Liver (tissue), 9 donors: ENCODE results near the gene C9orf153. TPM values are rescaled to one million over a fixed set of nuclear protein-coding genes. Genes with fewer than 3 reads are reported as not detected.

Experiments used
- DNase-seq: peaks from one replicate; pipeline ENCODE4 v3.0.0-alpha.2; 2017; ENCODE audit warnings: low spot score
- H3K27ac ChIP-seq, 2 donors: one replicate each; pipeline ENCODE4 v1.7.0; 2013; ENCODE audit warnings: inconsistent platforms in 2 of 2, low read length in 2 of 2, control low read depth in 1 of 2, low read depth in 1 of 2, mild to moderate bottlenecking in 1 of 2
- H3K27me3 ChIP-seq, 4 donors: one replicate each; pipeline versions ENCODE4 v1.6.1 to v1.7.0; 2013; ENCODE audit warnings: low read length in 3 of 4, inconsistent platforms in 1 of 4, mild to moderate bottlenecking in 1 of 4, moderate library complexity in 1 of 4; ENCODE audit not compliant: control insufficient read depth in 4 of 4, insufficient read depth in 4 of 4
- H3K36me3 ChIP-seq, 4 donors: one replicate each; pipeline versions ENCODE4 v1.6.1 to v1.7.0; 2013; ENCODE audit warnings: low read length in 3 of 4, mild to moderate bottlenecking in 3 of 4, low read depth in 1 of 4, moderate library complexity in 1 of 4; ENCODE audit not compliant: control insufficient read depth in 4 of 4, insufficient read depth in 3 of 4
- H3K4me1 ChIP-seq, 4 donors: one replicate each; pipeline versions ENCODE4 v1.6.1 to v1.7.0; 2013; ENCODE audit warnings: low read length in 3 of 4, mild to moderate bottlenecking in 3 of 4, moderate library complexity in 1 of 4; ENCODE audit not compliant: control insufficient read depth in 4 of 4, insufficient read depth in 4 of 4
- H3K4me3 ChIP-seq, 3 donors: one replicate each; pipeline versions ENCODE4 v1.6.1 to v1.7.0; 2013; ENCODE audit warnings: low read length in 3 of 3, control low read depth in 1 of 3, low read depth in 1 of 3, mild to moderate bottlenecking in 1 of 3
- H3K9ac ChIP-seq, 2 donors: one replicate each; pipeline ENCODE4 v1.7.0; 2013; ENCODE audit warnings: low read length in 2 of 2, mild to moderate bottlenecking in 2 of 2, moderate library complexity in 2 of 2, control low read depth in 1 of 2, low read depth in 1 of 2
- H3K9me3 ChIP-seq, 4 donors: one replicate each; pipeline versions ENCODE4 v1.6.1 to v1.7.0; 2013; ENCODE audit warnings: low read length in 3 of 4; ENCODE audit not compliant: control insufficient read depth in 4 of 4
- EGR1 ChIP-seq, 2 donors: IDR thresholded peaks; 2 replicates each; pipeline ENCODE4 v1.6.1; 2016 to 2018; ENCODE audit warnings: antibody characterized with exemption in 2 of 2, low read depth in 2 of 2
- FOXA1 ChIP-seq: IDR thresholded peaks from 2 replicates; pipeline ENCODE4 v1.6.1; 2016; ENCODE audit warnings: antibody characterized with exemption
- FOXA2 ChIP-seq: IDR thresholded peaks from 2 replicates; pipeline ENCODE4 v1.6.1; 2016; ENCODE audit warnings: antibody characterized with exemption
- GABPA ChIP-seq, 2 donors: IDR thresholded peaks in 1 of 2; conservative IDR thresholded peaks in 1 of 2; 2 replicates each; pipeline ENCODE4 v1.6.1; 2016; ENCODE audit warnings: antibody characterized with exemption in 2 of 2, mild to moderate bottlenecking in 1 of 2, moderate library complexity in 1 of 2
- HNF4A ChIP-seq, 2 donors: conservative IDR thresholded peaks; 2 replicates each; pipeline ENCODE4 v1.6.1; 2016; ENCODE audit warnings: antibody characterized with exemption in 2 of 2, mild to moderate bottlenecking in 2 of 2
- HNF4G ChIP-seq: IDR thresholded peaks from 2 replicates; pipeline ENCODE4 v1.6.1; 2016; ENCODE audit warnings: antibody characterized with exemption
- JUND ChIP-seq, 2 donors: IDR thresholded peaks; 2 replicates each; pipeline ENCODE4 v1.6.1; 2016; ENCODE audit warnings: antibody characterized with exemption in 2 of 2
- NR2F2 ChIP-seq: IDR thresholded peaks from 2 replicates; pipeline ENCODE4 v1.6.1; 2016; ENCODE audit warnings: antibody characterized with exemption
- RAD21 ChIP-seq, 2 donors: IDR thresholded peaks; 2 replicates each; pipeline ENCODE4 v1.6.1; 2016; ENCODE audit warnings: antibody characterized with exemption in 2 of 2, mild to moderate bottlenecking in 2 of 2
- RXRA ChIP-seq, 2 donors: IDR thresholded peaks; 2 replicates each; pipeline ENCODE4 v1.6.1; 2017 to 2018; ENCODE audit warnings: antibody characterized with exemption in 2 of 2, mild to moderate bottlenecking in 1 of 2
- SP1 ChIP-seq: IDR thresholded peaks from 2 replicates; pipeline ENCODE4 v1.6.1; 2018; ENCODE audit warnings: antibody characterized with exemption, mild to moderate bottlenecking
- TAF1 ChIP-seq: conservative IDR thresholded peaks from 2 replicates; pipeline ENCODE4 v1.6.1; 2016; ENCODE audit warnings: antibody characterized with exemption, mild to moderate bottlenecking
- YY1 ChIP-seq: IDR thresholded peaks from 2 replicates; pipeline ENCODE4 v1.6.1; 2016; ENCODE audit warnings: antibody characterized with exemption, mild to moderate bottlenecking
- WGBS: extraction: QIAGEN DNeasy Blood & Tissue Kit; methylation state at CpG from one replicate; pipeline ENCODE4 v1.1.7; 2013; 5-methylcytosine and 5-hydroxymethylcytosine counted together
- polyA plus RNA-seq, 2 donors: library from polyadenylated mRNA; stranded (reverse) in 1 of 2; unstranded in 1 of 2; fragments of 200-250 nt in 1 of 2; fragments of >200 nt in 1 of 2; fragmentation: Nextera tagmentation in 1 of 2; extraction: Ambion mirVana in 1 of 2; gene quantifications; one replicate each; pipeline versions ENCODE4 v1.2.1 to v1.2.3, GENCODE V29; 2013 to 2015
- total RNA-seq, 2 donors: library from RNA; depleted of rRNA; stranded (reverse); fragments of >200 nt; gene quantifications; one replicate each; pipeline ENCODE4 v1.2.3, GENCODE V29; 2014
- TF ChIP-seq, protein P1 (sequence below): IDR thresholded peaks from 2 replicates; pipeline ENCODE4 v1.6.1; 2016; ENCODE audit warnings: antibody characterized with exemption, mild to moderate bottlenecking
- TF ChIP-seq, protein P2 (sequence below): fragments of 150-350 bp; IDR thresholded peaks from 2 replicates; pipeline ENCODE4 v1.5.1; 2017; ENCODE audit warnings: improper control_type of control experiment, low read depth, low read length; ENCODE audit not compliant: missing input control
- TF ChIP-seq, protein P3 (sequence below): IDR thresholded peaks from 2 replicates; pipeline ENCODE4 v1.6.1; 2016; ENCODE audit warnings: antibody characterized with exemption
- TF ChIP-seq, protein P4 (sequence below): IDR thresholded peaks from 2 replicates; pipeline ENCODE4 v1.6.1; 2016; ENCODE audit warnings: antibody characterized with exemption
- TF ChIP-seq, protein P5 (sequence below): IDR thresholded peaks from 2 replicates; pipeline ENCODE4 v1.6.1; 2016; ENCODE audit warnings: antibody characterized with exemption
- donor health status: healthy.
- donor health status: healthy.
- donor health status: healthy.
- donor health status: healthy.
- donor health status: healthy.

Gene C9orf153
- total and polyA plus RNA-seq, 4 donors: 0.07 to 0.67 (median 0.34) TPM

DNA sequence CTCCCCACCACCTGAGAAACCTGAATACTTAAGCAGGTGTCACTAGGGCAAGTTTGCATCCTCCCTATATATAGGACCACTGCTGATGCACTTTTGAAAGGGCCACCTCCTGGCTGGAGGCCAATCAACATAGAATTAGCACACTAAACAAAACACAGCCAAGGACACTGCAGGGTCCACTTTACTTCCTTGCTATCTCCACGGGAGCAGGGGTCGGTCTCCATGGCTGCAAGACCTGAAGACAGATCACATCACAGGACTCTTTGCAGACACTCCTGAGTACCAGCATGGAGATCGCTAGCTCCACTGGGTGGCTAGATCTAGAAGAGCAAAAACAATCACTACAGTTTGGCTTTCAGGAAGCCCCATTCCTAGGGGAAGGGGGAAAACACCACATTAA is 72.3 kb downstream of the C9orf153 start:
- no peak for DNase-seq
- Histone ChIP-seq H3K9ac (no peak overlapping the region), H3K27ac (no peak overlapping the region), H3K4me3 (no peak overlapping the region), H3K4me1 (no peaks in the 10 kb centered on the region), H3K9me3 (peaks cover 0 to 3% (median 0%) of the 10 kb centered on the region in 4 donors), H3K27me3 (no peaks in the 10 kb centered on the region), H3K36me3 (no peaks in the 10 kb centered on the region)
- 37% methylated on average over 3 of the region's 3 CpGs for WGBS
- TF ChIP-seq, protein P1, sequence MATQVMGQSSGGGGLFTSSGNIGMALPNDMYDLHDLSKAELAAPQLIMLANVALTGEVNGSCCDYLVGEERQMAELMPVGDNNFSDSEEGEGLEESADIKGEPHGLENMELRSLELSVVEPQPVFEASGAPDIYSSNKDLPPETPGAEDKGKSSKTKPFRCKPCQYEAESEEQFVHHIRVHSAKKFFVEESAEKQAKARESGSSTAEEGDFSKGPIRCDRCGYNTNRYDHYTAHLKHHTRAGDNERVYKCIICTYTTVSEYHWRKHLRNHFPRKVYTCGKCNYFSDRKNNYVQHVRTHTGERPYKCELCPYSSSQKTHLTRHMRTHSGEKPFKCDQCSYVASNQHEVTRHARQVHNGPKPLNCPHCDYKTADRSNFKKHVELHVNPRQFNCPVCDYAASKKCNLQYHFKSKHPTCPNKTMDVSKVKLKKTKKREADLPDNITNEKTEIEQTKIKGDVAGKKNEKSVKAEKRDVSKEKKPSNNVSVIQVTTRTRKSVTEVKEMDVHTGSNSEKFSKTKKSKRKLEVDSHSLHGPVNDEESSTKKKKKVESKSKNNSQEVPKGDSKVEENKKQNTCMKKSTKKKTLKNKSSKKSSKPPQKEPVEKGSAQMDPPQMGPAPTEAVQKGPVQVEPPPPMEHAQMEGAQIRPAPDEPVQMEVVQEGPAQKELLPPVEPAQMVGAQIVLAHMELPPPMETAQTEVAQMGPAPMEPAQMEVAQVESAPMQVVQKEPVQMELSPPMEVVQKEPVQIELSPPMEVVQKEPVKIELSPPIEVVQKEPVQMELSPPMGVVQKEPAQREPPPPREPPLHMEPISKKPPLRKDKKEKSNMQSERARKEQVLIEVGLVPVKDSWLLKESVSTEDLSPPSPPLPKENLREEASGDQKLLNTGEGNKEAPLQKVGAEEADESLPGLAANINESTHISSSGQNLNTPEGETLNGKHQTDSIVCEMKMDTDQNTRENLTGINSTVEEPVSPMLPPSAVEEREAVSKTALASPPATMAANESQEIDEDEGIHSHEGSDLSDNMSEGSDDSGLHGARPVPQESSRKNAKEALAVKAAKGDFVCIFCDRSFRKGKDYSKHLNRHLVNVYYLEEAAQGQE: no peak
- TF ChIP-seq RXRA (IDR thresholded peaks at IDR 0.05) (no peak), FOXA1 (no peak), TAF1 (no peak), RAD21 (IDR thresholded peaks at IDR 0.05) (no peak), GABPA (IDR thresholded peaks at IDR 0.05 in 1 of 2, conservative IDR thresholded peaks at IDR 0.05 in 1 of 2) (no peak), JUND (IDR thresholded peaks at IDR 0.05) (no peak), SP1 (no peak), EGR1 (IDR thresholded peaks at IDR 0.05; ENCODE audit: low read depth in 2 of 2) (no peak), NR2F2 (no peak), HNF4G (no peak), FOXA2 (no peak), YY1 (no peak), HNF4A (conservative IDR thresholded peaks at IDR 0.05) (no peak)
- TF ChIP-seq, protein P2, sequence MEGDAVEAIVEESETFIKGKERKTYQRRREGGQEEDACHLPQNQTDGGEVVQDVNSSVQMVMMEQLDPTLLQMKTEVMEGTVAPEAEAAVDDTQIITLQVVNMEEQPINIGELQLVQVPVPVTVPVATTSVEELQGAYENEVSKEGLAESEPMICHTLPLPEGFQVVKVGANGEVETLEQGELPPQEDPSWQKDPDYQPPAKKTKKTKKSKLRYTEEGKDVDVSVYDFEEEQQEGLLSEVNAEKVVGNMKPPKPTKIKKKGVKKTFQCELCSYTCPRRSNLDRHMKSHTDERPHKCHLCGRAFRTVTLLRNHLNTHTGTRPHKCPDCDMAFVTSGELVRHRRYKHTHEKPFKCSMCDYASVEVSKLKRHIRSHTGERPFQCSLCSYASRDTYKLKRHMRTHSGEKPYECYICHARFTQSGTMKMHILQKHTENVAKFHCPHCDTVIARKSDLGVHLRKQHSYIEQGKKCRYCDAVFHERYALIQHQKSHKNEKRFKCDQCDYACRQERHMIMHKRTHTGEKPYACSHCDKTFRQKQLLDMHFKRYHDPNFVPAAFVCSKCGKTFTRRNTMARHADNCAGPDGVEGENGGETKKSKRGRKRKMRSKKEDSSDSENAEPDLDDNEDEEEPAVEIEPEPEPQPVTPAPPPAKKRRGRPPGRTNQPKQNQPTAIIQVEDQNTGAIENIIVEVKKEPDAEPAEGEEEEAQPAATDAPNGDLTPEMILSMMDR: no peak
- TF ChIP-seq, protein P3, sequence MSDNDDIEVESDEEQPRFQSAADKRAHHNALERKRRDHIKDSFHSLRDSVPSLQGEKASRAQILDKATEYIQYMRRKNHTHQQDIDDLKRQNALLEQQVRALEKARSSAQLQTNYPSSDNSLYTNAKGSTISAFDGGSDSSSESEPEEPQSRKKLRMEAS: no peak
- TF ChIP-seq, protein P4, sequence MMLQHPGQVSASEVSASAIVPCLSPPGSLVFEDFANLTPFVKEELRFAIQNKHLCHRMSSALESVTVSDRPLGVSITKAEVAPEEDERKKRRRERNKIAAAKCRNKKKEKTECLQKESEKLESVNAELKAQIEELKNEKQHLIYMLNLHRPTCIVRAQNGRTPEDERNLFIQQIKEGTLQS: no peak
- TF ChIP-seq, protein P5, sequence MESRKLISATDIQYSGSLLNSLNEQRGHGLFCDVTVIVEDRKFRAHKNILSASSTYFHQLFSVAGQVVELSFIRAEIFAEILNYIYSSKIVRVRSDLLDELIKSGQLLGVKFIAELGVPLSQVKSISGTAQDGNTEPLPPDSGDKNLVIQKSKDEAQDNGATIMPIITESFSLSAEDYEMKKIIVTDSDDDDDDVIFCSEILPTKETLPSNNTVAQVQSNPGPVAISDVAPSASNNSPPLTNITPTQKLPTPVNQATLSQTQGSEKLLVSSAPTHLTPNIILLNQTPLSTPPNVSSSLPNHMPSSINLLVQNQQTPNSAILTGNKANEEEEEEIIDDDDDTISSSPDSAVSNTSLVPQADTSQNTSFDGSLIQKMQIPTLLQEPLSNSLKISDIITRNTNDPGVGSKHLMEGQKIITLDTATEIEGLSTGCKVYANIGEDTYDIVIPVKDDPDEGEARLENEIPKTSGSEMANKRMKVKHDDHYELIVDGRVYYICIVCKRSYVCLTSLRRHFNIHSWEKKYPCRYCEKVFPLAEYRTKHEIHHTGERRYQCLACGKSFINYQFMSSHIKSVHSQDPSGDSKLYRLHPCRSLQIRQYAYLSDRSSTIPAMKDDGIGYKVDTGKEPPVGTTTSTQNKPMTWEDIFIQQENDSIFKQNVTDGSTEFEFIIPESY: no peak
